Lung (tissue), 12 donors: ENCODE results near the gene BIN1. TPM values are rescaled to one million over a fixed set of nuclear protein-coding genes. Genes with fewer than 3 reads are reported as not detected.

Experiments used
- ATAC-seq: fragments of 200-7000 bp; cut with Tn5 transposase; one replicate; pipeline ENCODE4 v1.9.1; 2020; ENCODE audit warnings: moderate number of reproducible peaks; ENCODE audit not compliant: insufficient read depth, low FRiP score
- DNase-seq, 3 donors: peaks; one replicate each; pipeline ENCODE4 v3.0.0-alpha.2; 2013 to 2017
- H3K27ac ChIP-seq, 2 donors: one replicate each; pipeline ENCODE4 v1.5.1; 2013; ENCODE audit warnings: mild to moderate bottlenecking in 2 of 2, moderate library complexity in 2 of 2, control low read depth in 1 of 2, inconsistent platforms in 1 of 2, low read depth in 1 of 2, low read length in 1 of 2
- H3K27me3 ChIP-seq, 3 donors: one replicate each; pipeline ENCODE4 v1.5.1; 2013; ENCODE audit warnings: low read length in 2 of 3; ENCODE audit not compliant: control insufficient read depth in 3 of 3, insufficient read depth in 3 of 3
- H3K36me3 ChIP-seq, 4 donors: one replicate each; pipeline ENCODE4 v1.5.1; 2013; ENCODE audit warnings: low read length in 4 of 4, mild to moderate bottlenecking in 1 of 4, moderate library complexity in 1 of 4; ENCODE audit not compliant: control insufficient read depth in 4 of 4, insufficient read depth in 4 of 4
- H3K4me1 ChIP-seq, 5 donors: one replicate each; pipeline ENCODE4 v1.5.1; 2013; ENCODE audit warnings: low read length in 5 of 5, mild to moderate bottlenecking in 2 of 5, moderate library complexity in 1 of 5; ENCODE audit not compliant: control insufficient read depth in 5 of 5, insufficient read depth in 5 of 5
- H3K4me3 ChIP-seq: one replicate; pipeline ENCODE4 v1.5.1; 2013; ENCODE audit warnings: mild to moderate bottlenecking, control low read depth, moderate library complexity
- H3K9ac ChIP-seq, 2 donors: one replicate each; pipeline ENCODE4 v1.5.1; 2013; ENCODE audit warnings: low read length in 2 of 2, control low read depth in 1 of 2; ENCODE audit not compliant: insufficient read depth in 1 of 2
- H3K9me3 ChIP-seq, 4 donors: one replicate each; pipeline ENCODE4 v1.5.1; 2013; ENCODE audit warnings: low read length in 3 of 4, mild to moderate bottlenecking in 1 of 4, moderate library complexity in 1 of 4; ENCODE audit not compliant: control insufficient read depth in 4 of 4, insufficient read depth in 3 of 4
- WGBS, 2 donors: extraction: QIAGEN DNeasy Blood & Tissue Kit; methylation state at CpG; one replicate each; pipeline ENCODE4 v1.1.7; 2013; 5-methylcytosine and 5-hydroxymethylcytosine counted together
- polyA plus RNA-seq, 2 donors: library from polyadenylated mRNA; stranded (reverse); fragments of 200-250 nt; gene quantifications; one replicate each; pipeline ENCODE4 v1.2.1, GENCODE V29; 2013
- total RNA-seq, 2 donors: library from RNA; depleted of rRNA in 1 of 2; stranded (reverse); fragments of >200 nt in 1 of 2; gene quantifications; one replicate each; pipeline ENCODE4 v1.2.1, GENCODE V29; 2014 to 2021
- TF ChIP-seq, protein P1 (sequence below): IDR thresholded peaks from 2 replicates; pipeline ENCODE4 v1.5.1; 2012; ENCODE audit warnings: mild to moderate bottlenecking; ENCODE audit errors: control extremely low read depth, extremely low read depth
- donor health status: control.
- donor health status: control.
- donor health status: Bipolar disorder and iron deficiency.
- donor health status: healthy.
- donor health status: DM: yes; HTN: yes; CAD: no.

The BIN1 gene
- total and polyA plus RNA-seq, 4 donors: 28.8 to 41.7 (median 36.2) TPM

DNA sequence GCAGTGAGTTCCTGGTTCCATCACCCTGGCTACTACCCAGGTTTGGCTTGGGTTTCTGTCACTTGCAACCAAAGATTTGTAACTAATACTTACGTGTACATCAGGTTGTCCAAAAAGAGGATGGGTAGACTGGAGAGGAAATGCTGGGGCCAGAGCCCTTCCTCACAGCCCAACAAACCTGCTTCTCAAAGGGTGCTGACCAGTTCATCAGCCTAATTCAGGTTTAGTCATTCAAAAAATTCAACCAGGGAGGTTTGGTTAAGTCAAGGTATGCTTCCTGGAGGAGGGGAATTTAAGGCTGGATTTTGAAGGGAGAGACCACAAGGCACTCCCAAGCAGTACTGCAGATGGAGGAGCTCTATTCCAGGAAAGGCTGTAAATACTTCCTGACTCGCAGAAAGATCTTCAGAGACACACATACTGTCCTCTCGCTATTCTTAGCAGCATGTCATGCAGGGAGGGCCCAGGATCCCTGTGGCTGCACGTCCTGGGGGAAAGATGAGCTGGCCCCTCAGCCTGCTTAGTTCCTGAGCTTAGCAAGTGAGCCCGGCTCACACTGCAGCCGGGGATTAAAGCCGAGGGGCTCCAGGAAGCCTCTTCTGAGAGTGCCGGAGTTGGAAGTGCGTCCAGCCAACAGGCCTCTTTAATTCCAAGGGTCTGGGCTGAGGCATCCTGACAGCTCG lies 40.0 kb upstream of the BIN1 start:
- peaks cover 0 to 5% (median 0%) of the 10 kb centered on the region in 4 donors for H3K9me3 ChIP-seq
- H3K36me3 ChIP-seq: no peaks in the 10 kb centered on the region
- H3K27me3 ChIP-seq: no peaks in the 10 kb centered on the region
- no peak overlapping the region for H3K9ac ChIP-seq
- 90 to 91% methylated on average over 10 of the region's 10 CpGs for WGBS, 2 donors
- no peak overlapping the region for H3K4me3 ChIP-seq
- no peak for DNase-seq
- no peak overlapping the region for H3K27ac ChIP-seq
- TF ChIP-seq, protein P1, sequence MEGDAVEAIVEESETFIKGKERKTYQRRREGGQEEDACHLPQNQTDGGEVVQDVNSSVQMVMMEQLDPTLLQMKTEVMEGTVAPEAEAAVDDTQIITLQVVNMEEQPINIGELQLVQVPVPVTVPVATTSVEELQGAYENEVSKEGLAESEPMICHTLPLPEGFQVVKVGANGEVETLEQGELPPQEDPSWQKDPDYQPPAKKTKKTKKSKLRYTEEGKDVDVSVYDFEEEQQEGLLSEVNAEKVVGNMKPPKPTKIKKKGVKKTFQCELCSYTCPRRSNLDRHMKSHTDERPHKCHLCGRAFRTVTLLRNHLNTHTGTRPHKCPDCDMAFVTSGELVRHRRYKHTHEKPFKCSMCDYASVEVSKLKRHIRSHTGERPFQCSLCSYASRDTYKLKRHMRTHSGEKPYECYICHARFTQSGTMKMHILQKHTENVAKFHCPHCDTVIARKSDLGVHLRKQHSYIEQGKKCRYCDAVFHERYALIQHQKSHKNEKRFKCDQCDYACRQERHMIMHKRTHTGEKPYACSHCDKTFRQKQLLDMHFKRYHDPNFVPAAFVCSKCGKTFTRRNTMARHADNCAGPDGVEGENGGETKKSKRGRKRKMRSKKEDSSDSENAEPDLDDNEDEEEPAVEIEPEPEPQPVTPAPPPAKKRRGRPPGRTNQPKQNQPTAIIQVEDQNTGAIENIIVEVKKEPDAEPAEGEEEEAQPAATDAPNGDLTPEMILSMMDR: no peak
- no peak for ATAC-seq
- peaks cover 0 to 2% (median 0%) of the 10 kb centered on the region in 5 donors for H3K4me1 ChIP-seq

DNA sequence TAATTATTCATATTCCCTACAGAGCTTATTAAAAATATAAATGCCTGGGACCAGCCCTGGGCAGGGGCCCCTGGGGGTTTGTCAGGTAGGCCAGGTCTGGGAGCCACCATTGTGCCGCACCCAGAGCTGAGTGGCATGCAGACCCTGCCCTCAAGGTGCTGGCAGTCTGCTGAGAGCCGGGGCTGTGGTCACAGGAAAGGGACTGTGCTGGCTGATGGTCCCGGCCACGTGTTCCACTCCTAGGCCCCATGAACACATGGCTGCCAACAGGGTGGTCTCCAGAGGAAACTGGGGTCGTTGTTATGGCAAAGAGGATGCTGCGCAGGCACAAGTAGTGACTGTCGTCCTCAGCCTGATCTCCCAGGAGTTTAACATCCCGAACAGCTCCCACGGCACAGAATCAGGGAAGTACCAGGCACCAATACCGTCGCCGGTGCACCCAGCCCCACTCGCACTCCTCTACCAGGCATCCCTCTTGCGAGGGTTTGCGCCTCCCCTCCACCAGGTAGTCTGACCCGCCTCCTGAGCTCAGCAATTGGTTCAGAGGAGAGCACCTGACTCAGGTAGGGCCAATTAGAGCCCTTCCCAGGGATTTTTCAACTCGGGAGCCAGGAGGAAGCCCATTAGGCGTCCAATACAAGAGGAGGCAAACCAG lies 39.2 kb upstream of the BIN1 start:
- Histone ChIP-seq H3K4me3 (no peak overlapping the region), H3K36me3 (no peaks in the 10 kb centered on the region), H3K9me3 (peaks cover 0 to 3% (median 0%) of the 10 kb centered on the region in 4 donors), H3K4me1 (peaks cover 0 to 2% (median 0%) of the 10 kb centered on the region in 5 donors), H3K27me3 (no peaks in the 10 kb centered on the region), H3K27ac (no peak overlapping the region), H3K9ac (no peak overlapping the region)
- DNase-seq (no peak), ATAC-seq (no peak)
- TF ChIP-seq, protein P1: no peak
- 88 to 93% methylated on average over 18 of the region's 18 CpGs for WGBS, 2 donors

DNA sequence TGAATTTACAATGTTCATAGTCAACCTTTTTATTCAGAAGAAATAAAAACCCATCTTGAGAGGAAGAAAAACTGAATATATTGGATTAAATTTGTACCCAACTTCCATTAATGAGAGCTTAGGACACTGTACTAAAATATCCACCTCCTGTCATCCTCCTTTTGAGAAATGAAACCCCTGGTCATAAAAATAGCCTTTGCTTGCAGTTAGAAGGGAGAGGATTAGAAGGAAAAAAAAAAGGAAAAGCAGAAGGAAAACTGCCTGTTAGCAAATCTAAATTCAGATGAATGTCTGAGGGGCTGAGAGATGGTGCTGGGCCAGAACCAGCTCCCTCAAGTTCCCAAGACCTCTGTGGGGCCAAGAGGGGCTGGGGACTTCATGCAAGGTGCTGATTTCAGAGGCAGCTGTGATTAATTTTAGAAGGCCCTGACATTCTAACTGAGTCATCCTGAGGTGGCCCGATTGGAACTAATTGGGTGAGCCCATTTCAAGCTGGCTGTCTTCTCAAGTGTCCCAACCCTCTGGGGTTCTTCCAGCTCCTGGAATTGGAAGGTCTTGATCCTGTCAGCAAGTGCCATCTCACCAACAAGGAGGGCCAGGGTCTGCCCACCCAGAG lies 38.4 kb upstream of the BIN1 start:
- Histone ChIP-seq H3K4me1 (peaks cover 0 to 2% (median 0%) of the 10 kb centered on the region in 5 donors), H3K27me3 (no peaks in the 10 kb centered on the region), H3K4me3 (no peak overlapping the region), H3K9ac (no peak overlapping the region), H3K36me3 (no peaks in the 10 kb centered on the region), H3K27ac (no peak overlapping the region), H3K9me3 (peaks cover 0 to 2% (median 0%) of the 10 kb centered on the region in 4 donors)
- ATAC-seq: no peak
- no peak for DNase-seq
- WGBS, 2 donors: 75 to 85% methylated on average over 1 of the region's 1 CpG
- TF ChIP-seq, protein P1: no peak
